Body of pancreas (tissue), 4 donors: ENCODE results near the gene HSD17B1. TPM values are rescaled to one million over a fixed set of nuclear protein-coding genes. Genes with fewer than 3 reads are reported as not detected.

Source experiments
- ATAC-seq: fragments of 150-250 bp; one replicate; pipeline ENCODE4 v1.9.1; 2016
- DNase-seq, 4 donors: peaks; one replicate each; pipeline ENCODE4 v3.0.0-alpha.2; 2019
- H3K27ac ChIP-seq, 4 donors: fragments of 200-600 bp; sonication (generic); 1 replicate in 3 of 4; 2 replicates in 1 of 4; pipeline versions ENCODE4 v1.5.1 to v1.6.1; 2016 to 2019; ENCODE audit warnings: mild to moderate bottlenecking in 1 of 4, mixed read lengths in 1 of 4, moderate library complexity in 1 of 4
- H3K27me3 ChIP-seq, 2 donors: fragments of 200-600 bp; sonication (generic); one replicate each; pipeline ENCODE4 v1.6.0; 2016; ENCODE audit warnings: mild to moderate bottlenecking in 1 of 2
- H3K36me3 ChIP-seq, 2 donors: fragments of 200-600 bp; sonication (generic); replicated peaks in 1 of 2; 2 replicates each; pipeline ENCODE4 v1.5.1; 2016; ENCODE audit warnings: low read depth in 2 of 2; ENCODE audit not compliant: insufficient read depth in 1 of 2
- H3K4me1 ChIP-seq: fragments of 200-600 bp; sonication (generic); one replicate; pipeline ENCODE4 v1.6.0; 2016
- H3K4me3 ChIP-seq, 2 donors: fragments of 200-600 bp; sonication (generic); 1 replicate in 1 of 2; 2 replicates in 1 of 2; pipeline ENCODE4 v1.5.1; 2016 to 2019
- H3K9me3 ChIP-seq, 3 donors: fragments of 200-600 bp; sonication (generic); 1 replicate in 2 of 3; 2 replicates in 1 of 3; pipeline ENCODE4 v1.5.1; 2016
- POLR2A ChIP-seq, 3 donors: fragments of 450-650 bp; IDR thresholded peaks; one replicate each; pipeline ENCODE4 v1.6.1; 2016; ENCODE audit warnings: antibody characterized with exemption in 3 of 3, mild to moderate bottlenecking in 2 of 3
- WGBS, 2 donors: methylation state at CpG; one replicate each; pipeline ENCODE4 v1.1.5; 2017; 5-methylcytosine and 5-hydroxymethylcytosine counted together
- intact Hi-C: fragments of 100-400 bp; cut with DNase I; formaldehyde crosslinking; loops from one replicate; pipeline ENCODE4 v1.15.1; 2023
- total RNA-seq, 2 donors: library from RNA; depleted of rRNA; stranded (reverse); fragments of >200 nt; gene quantifications; one replicate each; pipeline ENCODE4 v1.1.0, GENCODE V29; 2016
- TF ChIP-seq, protein P1 (sequence below), 7 experiments: fragments of 450-650 bp in 4 of 7; fragments of 200-600 bp in 3 of 7; sonication (generic) in 3 of 7; IDR thresholded peaks; one replicate each; pipeline ENCODE4 v1.5.1; 2016 to 2019; ENCODE audit warnings: antibody characterized with exemption in 7 of 7

Gene HSD17B1
- total RNA-seq, 2 donors from 2014 or later, result 0.78 to 9.2 TPM

DNA sequence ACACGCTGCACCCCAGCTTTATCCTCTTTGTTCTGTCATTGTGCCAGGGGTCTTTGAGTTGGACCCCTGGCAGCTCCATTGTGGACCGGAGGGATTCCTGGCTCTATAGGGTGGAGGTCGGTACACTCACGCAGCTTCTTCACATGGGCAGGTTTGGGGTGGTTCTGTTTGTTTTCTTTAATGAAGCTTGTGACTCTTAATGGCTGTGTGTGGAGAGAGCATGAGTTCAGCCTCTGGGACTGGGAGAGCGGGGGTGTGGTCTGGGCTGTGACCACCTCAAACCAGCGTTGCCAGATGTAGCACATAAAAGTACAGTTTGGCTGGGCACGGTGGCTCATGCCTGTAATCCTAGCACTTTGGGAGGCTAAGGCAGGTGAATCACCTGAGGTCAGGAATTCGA lies 37.9 kb upstream of the HSD17B1 start:
- WGBS, 2 donors, result 79 to 86% methylated on average over 4 to 8 of the region's 8 CpGs
- H3K27ac ChIP-seq, result no peak overlapping the region
- TF ChIP-seq POLR2A (IDR thresholded peaks at IDR 0.05), result no peak
- TF ChIP-seq, protein P1, sequence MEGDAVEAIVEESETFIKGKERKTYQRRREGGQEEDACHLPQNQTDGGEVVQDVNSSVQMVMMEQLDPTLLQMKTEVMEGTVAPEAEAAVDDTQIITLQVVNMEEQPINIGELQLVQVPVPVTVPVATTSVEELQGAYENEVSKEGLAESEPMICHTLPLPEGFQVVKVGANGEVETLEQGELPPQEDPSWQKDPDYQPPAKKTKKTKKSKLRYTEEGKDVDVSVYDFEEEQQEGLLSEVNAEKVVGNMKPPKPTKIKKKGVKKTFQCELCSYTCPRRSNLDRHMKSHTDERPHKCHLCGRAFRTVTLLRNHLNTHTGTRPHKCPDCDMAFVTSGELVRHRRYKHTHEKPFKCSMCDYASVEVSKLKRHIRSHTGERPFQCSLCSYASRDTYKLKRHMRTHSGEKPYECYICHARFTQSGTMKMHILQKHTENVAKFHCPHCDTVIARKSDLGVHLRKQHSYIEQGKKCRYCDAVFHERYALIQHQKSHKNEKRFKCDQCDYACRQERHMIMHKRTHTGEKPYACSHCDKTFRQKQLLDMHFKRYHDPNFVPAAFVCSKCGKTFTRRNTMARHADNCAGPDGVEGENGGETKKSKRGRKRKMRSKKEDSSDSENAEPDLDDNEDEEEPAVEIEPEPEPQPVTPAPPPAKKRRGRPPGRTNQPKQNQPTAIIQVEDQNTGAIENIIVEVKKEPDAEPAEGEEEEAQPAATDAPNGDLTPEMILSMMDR (IDR thresholded peaks at IDR 0.05), result no peak

DNA sequence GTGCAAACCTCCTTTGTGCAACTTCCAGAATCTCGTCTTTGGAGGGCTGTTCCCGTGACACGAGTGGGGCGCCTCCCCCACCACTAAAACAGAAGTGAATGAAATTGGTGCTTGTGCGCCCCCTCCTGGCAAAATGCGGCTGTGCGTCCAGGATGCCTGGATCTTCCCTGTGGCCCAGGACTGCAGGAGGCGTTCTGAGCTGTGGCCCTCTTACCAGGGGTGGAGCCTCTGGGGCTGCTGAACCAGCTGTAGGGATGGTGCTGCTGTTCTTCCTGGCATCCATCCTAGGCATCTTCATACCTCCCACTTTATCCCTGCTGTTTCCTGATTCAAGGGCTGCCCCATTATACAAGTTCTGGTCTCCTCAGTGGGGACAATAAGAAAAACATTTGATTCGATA lies 35.2 kb upstream of the HSD17B1 start:
- H3K4me3 ChIP-seq, result no peak overlapping the region
- H3K4me1 ChIP-seq, result peaks cover 40% of the 10 kb centered on the region
- no peaks in the 10 kb centered on the region for H3K36me3 ChIP-seq
- peak overlapping the region; percentile 41 to 80 (median 70) for H3K27ac ChIP-seq
- H3K9me3 ChIP-seq, result no peaks in the 10 kb centered on the region
- intact Hi-C loops, result loop anchor here (10.0 kb wide), 1 partner anchor 203 kb away; no protein-coding TSS in a partner anchor
- ATAC-seq (peak; percentile 64), DNase-seq (peak; percentile 73 to 85 (median 82))
- TF ChIP-seq, protein P1 (IDR thresholded peaks at IDR 0.05), result peak; percentile 76 to 89 (median 87)
- no peak for TF ChIP-seq POLR2A (IDR thresholded peaks at IDR 0.05)
- H3K27me3 ChIP-seq, result no peaks in the 10 kb centered on the region
- 20 to 34% methylated on average over 8 to 9 of the region's 9 CpGs for WGBS, 2 donors

More for the DNA sequence above, 37.9 kb upstream of the HSD17B1 start:
- no peak for DNase-seq
- ATAC-seq, result no peak
- Histone ChIP-seq H3K36me3 (no peaks in the 10 kb centered on the region), H3K27me3 (no peaks in the 10 kb centered on the region), H3K4me1 (peaks cover 31% of the 10 kb centered on the region), H3K9me3 (no peaks in the 10 kb centered on the region), H3K4me3 (no peak overlapping the region)
- intact Hi-C loops, result loop anchor here (10.0 kb wide), 1 partner anchor 200 kb away; no protein-coding TSS in a partner anchor

DNA sequence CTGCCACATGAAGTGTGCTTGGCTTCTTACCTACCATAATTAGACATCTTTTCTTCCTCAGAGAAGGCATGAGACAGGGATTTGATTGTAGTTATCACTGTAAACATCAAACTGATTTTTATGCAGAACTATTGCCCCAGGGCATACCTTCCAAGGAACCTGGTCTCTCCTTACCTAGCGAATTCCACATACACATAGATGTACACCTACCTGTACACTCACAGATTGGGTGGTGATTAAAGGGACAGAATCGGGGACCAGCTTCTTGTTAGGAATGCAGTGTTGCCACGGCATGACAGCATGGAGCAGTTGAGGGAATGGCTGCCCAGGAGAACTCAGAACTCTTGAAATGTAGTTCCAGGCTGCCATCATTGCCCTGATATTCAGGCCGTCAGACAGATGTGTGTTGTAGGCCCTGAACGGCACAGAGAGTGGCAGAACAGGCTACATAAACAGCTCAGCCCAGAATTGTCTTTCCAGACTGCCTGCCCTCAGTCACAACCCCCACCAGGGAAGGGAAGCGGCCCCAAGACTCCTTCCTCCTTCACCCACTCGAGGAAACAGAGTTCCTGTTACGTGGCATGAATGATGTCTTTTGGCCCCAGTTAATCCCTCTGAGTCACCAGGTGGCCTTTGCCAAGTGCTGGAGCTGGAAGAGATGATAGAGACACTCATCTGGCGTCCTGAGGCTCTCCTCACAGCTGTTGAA lies 34.5 kb upstream of the HSD17B1 start:
- Histone ChIP-seq H3K36me3 (no peaks in the 10 kb centered on the region), H3K27ac (peak overlapping the region; percentile 41 to 80 (median 70)), H3K4me3 (no peak overlapping the region), H3K27me3 (no peaks in the 10 kb centered on the region), H3K9me3 (no peaks in the 10 kb centered on the region), H3K4me1 (peaks cover 40% of the 10 kb centered on the region)
- TF ChIP-seq, protein P1 (IDR thresholded peaks at IDR 0.05), result no peak
- TF ChIP-seq POLR2A (IDR thresholded peaks at IDR 0.05), result peak in 1 of 3 donors; percentile 5
- intact Hi-C loops, result loop anchor here (10.0 kb wide), 1 partner anchor 203 kb away; no protein-coding TSS in a partner anchor
- peak; percentile 53 to 78 (median 66) for DNase-seq
- 48 to 49% methylated on average over 6 to 9 of the region's 9 CpGs for WGBS, 2 donors
- ATAC-seq, result peak; percentile 49

DNA sequence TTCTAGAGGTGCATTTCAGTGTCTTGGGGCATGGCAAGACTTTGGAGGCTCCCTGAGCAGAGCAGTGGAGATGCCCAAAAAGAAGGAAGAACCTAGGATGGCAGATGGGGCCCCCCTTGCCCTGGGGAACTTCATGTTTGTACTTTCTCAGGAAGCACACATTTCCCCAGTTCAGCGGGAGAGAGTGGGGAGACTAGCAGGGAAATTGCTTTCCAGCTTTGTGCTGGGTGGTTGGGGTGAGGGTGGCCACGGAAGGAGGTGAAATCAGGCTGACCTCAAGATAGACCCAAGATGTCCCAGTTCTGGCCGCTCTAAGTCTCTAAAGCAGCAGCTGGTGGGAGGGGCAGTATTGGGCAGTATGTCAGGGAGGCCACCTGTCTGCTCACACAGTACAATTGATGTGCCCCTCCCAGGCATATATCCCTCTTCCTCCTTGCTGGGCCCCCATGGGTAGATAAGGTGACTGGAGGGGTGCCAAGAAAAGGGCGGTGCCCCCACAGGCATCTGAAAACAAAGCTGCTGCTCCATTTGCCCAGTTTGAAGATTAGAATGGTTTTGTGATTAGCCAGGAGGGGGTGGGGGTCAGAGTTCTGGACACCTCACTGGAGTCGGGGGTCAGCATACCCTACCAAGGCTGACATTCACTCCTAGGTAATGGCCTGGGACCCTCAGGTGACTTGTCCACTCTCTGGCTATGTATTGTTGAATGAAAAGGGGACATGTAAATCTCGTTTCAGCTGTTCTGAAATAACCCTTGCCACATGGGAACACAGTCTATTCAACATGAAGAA lies 33.8 kb upstream of the HSD17B1 start:
- peak; percentile 15 to 35 (median 24) for DNase-seq
- ATAC-seq, result no peak

More for the DNA sequence above, 33.8 kb upstream of the HSD17B1 start:
- H3K27ac ChIP-seq, result peak overlapping the region; percentile 44 to 80 (median 70)
- WGBS, 2 donors, result 42 to 73% methylated on average over 4 to 6 of the region's 6 CpGs
- H3K9me3 ChIP-seq, result no peaks in the 10 kb centered on the region
- intact Hi-C loops, result loop anchor here (10.0 kb wide), 1 partner anchor 204 kb away; no protein-coding TSS in a partner anchor
- no peak for TF ChIP-seq POLR2A (IDR thresholded peaks at IDR 0.05)
- TF ChIP-seq, protein P1 (IDR thresholded peaks at IDR 0.05), result no peak
- peaks cover 40% of the 10 kb centered on the region for H3K4me1 ChIP-seq
- no peak overlapping the region for H3K4me3 ChIP-seq
- H3K27me3 ChIP-seq, result no peaks in the 10 kb centered on the region
- no peaks in the 10 kb centered on the region for H3K36me3 ChIP-seq
